GM18867 (cell line): Measurements from ENCODE around the gene PSMD12.
A peak's percentile ranks its signal among the peaks of the same experiment; 100 is the strongest.
"Not testable (repeated sequence)": the region's sequence is repeated elsewhere in the genome, so short reads cannot be mapped to it uniquely, and the experiment has no call there.

Experiments
- ATAC-seq: cut with Tn5 transposase; IDR thresholded peaks from one replicate; pipeline ENCODE4 v1.9.1; 2021; ENCODE audit warnings: mild to moderate bottlenecking, moderate library complexity; ENCODE audit not compliant: unreplicated experiment

PSMD12 gene

DNA sequence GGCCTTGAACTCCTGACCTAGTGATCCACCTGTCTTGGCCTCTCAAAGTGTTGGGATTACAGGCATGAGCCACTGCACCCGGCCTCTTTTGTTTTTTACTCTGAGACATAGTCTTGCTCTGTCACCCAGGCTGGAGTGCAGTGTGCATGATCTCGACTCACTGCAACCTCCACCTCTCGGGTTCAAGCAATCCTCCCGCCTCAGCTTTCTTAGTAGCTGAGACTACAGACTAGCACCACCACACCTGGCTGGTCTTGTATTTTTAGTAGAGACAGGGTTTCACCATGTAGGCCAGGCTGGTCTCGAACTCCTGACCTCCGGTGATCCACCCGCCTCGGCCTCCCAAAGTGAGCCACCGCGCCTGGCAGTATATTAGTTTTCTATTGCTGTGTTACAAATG, 22.2 kb upstream of the PSMD12 start:
- ATAC-seq: not testable (repeated sequence)

DNA sequence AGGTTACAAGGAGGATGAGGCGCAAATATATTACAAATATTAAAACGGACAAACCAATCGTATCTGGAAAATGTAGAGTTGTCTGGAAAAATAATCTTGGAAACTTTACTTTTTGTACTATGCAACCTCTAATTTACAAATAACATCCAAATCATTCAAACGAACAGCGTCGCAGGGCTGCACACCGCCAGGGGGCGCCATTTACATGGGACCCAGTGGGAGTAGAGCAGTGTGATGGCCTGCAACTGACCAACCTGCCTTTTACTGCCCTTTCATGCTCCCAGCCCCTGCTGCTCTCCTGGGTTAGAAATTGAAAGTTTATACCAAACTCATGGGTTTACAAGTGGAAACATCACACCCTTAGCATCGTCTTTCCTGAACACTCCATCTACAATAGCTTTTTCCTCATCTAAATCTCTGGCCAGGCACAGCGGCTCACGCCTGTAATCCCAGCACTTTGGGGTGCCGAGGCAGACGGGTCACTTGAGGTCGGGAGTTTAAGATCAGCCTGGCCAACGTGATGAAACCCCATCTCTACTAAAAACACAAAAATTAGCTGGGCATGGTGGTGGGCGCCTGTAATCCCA, 20.7 kb upstream of the PSMD12 start:
- ATAC-seq: no peak

GRCh38 chr17:67385122-67385988, 19.0 kb upstream of the PSMD12 start:
- no peak for ATAC-seq

DNA sequence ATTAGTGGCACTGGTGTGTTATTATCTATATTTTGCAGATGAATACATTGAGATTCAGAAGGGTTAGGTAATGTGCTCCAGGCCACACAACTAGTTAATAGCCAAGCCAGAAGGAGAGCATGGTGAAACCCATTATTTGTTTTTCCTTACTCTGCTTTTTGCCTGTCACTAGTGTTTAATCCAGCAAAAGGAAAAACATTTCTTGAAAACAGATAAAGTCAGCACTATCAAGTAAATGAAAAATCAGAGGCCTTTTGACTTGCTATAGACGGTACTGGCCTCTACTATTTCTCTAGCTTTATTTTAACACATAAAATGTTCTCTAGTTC, 15.5 kb upstream of the PSMD12 start:
- ATAC-seq: no peak

DNA sequence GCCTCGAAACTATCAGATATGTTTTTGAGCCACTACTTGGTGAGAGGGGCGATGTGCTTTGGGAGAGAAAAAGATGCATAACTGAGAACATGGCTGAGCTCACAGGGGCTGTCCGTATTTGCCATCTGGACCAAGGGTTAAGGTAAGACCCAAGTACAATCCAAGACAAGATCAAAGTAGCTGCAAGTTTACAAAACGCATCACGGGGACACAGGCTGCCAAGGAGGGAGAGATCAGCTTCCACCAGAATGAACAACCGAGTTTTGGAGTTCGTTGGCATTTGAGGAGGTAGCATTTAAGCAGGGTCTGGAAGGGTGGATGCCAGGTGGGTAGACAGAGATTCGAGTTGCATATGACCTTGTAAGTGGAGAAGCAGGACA, 12.9 kb upstream of the PSMD12 start:
- ATAC-seq: no peak

DNA sequence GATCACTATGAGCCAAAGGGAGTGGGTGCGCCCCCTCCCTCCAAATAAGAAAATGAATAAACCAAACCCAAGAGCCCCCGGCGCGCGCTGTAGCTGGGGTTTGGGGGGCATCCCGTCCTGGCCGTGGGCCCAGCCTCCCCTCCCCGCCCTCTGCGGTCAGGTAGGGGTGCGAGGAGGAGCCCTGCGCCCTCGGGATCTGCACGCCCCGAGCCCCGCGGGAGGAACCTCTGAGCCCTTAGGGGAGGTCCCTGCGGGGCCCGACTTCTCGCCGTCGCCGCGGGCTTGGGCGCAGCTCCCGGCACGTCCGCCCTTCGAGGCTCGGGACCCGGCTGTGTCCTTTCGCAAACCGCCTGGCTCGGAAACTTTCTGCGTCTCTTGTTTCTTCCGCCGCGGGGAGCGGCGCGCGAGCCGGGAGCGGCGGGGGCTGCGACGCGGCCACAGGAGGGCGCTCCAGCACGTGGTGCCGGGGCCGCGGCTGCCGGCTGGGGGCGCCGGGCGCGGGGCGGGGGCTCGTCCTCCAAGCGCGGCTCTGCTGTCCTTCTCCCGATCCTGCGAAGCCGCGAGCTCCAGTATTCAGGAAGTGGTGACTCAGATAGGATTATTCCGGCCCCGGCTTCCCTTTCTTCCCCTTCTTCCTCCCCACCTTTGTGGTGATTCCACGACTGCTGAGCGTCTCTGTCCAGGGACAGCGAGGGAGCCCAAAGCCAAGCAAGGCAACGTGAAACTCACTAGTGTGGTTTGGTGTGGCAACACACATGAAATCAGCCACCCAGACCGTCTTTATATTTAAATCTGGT, 12.3 kb upstream of the PSMD12 start:
- ATAC-seq: no peak

DNA sequence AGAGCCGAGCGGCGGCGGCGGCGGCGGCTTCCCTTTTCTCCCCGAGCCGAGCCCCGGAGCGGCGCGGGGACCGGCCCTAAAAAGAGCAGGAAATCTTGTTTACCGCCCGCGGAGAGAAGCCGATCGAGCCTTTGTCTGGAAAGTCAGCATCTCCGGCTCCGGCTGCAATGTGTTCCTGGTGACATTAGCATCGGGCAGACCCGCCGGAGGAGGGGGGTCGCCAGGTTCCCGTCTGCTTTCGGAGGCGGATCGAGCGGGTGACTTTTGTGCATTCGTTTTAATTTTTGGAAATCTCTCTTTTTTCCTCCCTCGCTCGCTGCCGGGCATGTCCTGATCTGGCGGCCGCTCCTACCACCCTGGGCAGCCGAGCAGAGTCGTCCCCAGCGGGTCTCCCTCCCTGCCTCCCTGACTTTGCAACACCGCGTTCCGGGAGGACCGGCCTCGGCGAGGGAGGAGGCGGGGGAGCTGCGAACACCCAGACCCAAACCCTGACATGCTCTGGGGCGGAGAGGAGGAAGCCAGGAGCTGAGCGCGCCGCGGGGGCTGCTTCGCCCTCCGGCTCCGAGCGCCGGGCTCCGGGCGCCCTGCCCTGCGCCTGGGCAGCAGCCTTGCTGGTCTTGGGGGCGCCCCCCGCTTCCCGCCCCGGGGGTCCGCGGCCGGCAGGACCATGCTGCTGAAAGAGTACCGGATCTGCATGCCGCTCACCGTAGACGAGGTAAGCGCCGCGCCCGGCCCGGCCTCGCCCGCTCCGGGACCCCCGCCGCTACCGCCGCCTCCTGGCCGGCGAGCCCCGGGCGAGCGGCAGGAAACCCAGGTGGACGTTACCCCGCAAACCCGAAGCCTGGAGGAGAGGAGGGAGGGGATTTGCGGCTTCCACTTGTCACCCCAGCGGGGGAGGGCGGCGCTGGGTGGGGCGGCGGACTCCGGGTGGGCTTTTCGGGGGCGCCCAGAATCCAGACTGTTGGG, 11.4 kb upstream of the PSMD12 start:
- ATAC-seq: no peak

DNA sequence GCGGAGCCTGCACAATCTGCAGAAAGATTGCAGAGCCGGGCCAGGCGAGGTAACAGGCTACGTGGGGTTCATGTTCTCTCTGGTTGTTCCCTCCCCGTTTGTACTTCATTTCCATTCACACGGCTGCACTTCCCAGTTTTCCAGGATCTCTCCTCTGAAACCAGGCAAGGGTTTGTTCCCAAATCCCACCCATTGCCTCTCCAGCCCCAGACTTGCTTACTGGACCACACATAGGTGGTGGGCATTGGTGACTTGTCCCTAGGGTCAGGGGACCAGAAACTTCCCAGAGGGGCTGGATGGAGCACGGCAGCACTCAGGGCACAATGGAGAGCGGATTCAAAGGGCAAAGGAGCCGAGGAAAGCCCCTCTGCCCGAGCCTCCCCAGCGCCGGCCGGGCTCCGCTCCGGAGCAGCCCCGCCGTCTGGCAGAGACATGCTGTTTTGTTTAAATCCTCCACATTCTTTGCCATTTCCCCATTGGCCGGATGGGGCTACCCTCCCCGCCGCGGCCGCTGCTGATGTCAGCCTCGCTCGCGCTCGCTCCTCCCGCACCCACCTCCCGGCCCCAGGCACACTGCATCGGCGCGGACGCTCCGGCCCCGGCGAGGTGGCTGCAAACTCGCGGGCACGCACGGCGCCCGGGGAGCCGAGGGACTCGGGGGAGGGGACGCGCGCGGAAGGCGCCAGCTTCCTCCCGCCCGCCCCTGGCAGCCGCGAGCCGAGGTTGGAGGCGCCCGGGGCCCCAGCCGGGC, 10.5 kb upstream of the PSMD12 start, which contains the start of gene PITPNC1:
TSS of gene PITPNC1 (plus strand) at position 545 of the 751 bp plus-strand sequence.
- peak; percentile 80 for ATAC-seq

DNA sequence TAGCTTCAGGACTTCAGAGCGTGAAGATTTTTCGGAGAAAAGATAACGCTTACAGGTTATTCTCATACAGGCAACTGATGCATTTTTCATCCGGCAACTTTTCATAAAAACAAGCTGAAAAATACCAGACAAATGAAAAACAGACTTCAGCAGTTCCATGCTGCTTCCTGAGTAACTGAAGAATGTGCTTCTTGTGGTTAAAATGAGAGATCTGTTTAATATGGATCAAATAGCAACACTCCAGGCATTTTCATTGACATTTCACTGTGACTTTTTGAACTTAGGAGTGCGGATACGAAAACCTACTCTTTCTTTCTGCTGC, 10.0 kb upstream of the PSMD12 start:
- no peak for ATAC-seq

DNA sequence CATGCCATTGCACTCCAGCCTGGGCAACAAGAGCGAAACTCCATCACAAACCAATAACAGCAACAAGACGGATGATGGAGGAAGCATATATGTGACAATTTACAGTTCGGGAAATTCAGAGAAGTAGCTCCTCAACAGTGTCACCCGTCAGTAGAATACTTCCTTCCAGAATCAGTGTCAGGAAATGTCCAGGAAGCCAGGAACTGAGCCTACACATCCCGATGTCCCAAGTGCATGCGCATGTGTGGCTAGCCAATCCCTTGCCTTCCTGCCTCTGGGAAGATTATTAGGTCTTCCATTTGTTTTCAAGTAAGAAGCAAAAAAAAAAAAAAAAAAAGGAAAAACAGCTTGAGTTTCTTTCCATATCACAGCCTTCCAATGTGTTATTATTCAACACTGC, 9.3 kb upstream of the PSMD12 start:
- ATAC-seq: no peak

- no peak for ATAC-seq
These were observed 8.7 kb upstream of the PSMD12 start for GRCh38 chr17:67375054-67375427.

DNA sequence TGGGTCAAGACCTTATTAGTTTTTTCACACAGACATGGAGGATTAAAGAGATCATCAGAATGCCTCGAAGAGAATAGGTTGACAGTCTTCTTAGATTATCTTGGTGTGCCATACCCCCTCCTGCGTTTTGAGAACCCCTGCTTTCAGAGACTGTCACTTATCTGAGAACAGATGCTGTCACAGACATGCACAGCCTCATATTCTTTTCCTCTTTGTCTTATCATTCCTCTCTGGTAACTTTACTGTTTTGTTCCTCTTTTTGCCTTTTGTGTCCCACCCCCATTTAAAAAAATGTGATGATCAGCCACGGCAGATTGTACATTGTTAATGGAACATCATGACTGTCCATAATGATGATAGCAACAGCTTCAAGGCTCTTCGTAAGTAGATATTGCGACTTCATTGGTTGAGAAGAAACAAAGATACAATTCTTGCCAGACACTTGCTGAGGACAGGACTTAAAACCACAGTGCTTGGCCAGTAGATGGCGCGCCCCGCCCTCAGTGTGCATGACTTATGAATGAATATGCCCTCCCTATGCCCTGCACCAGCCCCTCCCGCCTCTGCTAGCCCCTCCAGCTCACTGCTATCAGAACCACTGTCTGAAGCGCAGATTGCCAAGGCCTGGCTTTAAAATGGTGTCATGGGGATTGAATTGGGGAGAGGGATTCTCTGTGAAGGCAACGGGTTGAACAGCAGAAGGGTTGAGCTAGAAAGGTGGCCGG, 8.1 kb upstream of the PSMD12 start:
- ATAC-seq: peak; percentile 45

DNA sequence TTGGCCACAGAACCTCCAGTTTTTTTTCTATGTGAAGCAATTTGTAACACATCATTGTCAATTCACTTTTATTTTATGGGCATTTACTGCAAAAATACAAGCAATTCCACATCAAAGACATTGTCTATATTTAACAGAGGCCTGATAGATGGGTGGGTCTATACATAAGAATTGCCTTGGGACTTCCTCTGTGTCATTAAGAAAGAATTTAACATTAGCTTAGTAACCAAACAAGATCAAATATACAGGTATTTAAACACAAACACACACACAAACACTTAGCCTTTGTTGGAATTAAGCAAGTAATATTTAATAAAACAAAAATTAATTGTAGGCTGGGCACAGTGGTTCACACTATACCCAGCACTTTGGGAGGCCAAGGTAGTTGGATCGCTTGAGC, 6.4 kb upstream of the PSMD12 start:
- no peak for ATAC-seq

DNA sequence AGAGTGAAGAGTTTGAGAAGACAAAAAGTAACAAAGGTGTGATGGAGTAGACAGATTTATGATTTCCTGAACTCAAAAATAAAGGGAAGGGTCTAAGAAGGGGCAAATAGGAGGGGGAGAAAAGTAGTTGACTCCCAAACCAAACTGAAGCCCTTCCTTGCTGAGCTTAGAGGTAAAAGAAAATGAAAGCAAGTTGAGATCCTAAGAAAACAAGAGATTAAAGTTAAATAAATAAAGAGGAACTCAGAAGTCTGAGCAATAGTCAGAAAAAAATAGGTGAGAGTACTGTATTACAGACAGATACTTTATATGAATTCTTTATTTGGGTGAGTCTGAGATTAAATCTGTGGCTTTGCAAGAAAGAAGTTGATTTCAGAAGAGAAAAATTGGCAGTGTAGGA, 3.3 kb upstream of the PSMD12 start:
- no peak for ATAC-seq

DNA sequence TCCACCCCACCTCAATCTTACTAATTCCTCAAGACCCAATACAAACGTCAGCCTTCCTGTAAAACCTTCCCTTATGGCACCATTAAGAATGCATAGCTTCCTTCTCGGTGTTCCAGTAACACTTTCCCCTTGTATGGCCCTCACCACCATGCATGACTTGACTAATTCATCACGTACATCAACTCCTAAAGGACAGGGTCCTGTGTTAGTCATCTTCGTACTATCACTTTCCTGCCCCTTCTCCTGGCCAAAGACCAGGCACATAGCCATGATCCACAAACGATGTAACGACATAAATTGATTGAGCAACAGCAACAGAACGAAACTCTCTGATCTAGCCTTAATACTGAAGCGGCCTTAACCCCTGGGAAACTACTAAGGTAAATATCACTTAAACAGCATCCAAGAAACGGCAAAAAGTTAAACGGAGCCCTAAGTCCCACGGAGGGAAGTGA, 612 bp downstream of the PSMD12 start:
- ATAC-seq: no peak

DNA sequence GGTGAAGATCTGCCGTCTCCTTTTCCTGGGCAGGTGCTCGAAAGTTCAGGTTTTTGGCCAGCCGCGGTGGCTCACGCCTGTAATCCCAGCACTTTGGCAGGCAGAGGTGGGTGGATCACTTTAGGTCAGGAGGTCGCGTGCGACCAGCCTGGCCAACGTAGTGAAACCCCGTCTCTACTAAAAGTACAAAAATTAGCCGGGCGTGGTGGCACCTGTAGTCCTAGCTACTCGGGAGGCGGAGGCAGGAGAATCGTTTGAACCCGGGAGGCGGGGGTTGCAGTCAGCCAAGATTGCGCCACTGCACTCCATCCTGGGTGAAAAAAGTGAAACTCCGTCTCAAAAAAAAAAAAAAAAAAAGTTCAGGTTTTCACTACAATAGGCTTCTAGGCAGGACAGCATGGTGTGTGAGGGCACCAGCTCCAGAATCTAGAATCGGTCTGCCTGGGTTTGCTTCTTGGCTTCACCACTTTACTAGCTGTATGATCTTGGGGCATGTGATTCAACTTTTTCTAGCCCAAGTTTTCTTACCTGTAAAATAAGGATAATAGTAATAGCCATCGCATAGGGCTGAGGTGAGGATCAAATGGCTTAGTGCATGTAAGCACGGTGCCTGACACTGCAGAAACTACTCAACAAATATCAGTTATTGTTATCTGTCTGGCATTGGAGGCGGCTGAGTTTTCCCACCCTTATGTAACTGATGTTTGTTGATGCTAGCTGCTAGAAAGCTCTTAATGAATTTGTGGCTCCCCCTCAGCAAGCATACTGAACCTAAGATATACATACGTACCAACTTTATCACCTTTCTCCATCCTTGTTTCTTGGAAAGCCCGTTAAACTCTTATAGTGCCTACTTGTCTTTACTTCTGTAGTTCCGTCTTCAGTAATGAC, 1.3 kb downstream of the PSMD12 start:
- no peak for ATAC-seq

DNA sequence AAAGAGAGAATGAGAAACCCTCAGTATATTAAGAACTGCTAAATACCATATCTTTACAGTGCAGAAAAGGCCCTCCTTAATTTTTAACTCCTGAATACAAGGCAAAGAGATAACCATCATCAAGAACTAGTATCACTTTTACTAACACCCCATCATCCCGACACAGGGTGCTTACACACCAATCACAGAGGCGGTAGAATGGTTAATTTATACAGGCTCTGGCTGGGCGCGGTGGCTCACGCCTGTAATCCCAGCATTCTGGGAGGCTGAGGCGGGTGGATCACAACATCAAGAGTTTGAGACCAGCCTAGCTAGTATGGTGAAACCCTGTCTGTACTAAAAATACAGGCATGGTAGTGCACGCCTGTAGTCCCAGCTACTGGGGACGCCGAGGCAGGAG, 4.2 kb downstream of the PSMD12 start:
- no peak for ATAC-seq

DNA sequence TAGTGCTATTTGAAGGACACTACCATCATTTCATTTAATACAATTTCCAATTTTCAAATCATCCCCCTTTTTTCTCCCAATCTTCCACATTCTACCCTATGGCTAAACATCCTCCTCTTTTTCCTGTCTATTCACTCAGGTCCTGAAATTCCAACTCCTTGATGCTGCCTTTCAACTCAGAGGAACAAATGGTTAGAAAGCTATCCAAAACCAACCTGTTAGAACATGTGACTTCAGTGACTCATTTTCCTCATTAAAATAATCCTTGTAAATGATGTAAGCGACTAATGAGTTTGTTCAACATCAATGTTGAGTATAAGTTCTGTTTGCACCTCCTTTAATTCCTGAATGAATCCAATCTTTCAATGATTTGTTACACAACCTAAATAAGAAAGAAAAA, 5.5 kb downstream of the PSMD12 start:
- ATAC-seq: no peak
